Activated T-cell treated with anti-CD3 and anti-CD28 coated beads for 4 hours (primary cell): ENCODE measurements around the gene GLTPD2.

Experiments used
- DNase-seq: peaks from one replicate; pipeline ENCODE4 v3.0.0-alpha.2; 2020

GLTPD2 gene

GRCh38 chr17:4788807-4789700, at the start of gene GLTPD2:
TSS of gene GLTPD2 (plus strand) at chr17:4788964. CDS start at chr17:4789012, 48 bp downstream.
- DNase-seq, result no peak

DNA sequence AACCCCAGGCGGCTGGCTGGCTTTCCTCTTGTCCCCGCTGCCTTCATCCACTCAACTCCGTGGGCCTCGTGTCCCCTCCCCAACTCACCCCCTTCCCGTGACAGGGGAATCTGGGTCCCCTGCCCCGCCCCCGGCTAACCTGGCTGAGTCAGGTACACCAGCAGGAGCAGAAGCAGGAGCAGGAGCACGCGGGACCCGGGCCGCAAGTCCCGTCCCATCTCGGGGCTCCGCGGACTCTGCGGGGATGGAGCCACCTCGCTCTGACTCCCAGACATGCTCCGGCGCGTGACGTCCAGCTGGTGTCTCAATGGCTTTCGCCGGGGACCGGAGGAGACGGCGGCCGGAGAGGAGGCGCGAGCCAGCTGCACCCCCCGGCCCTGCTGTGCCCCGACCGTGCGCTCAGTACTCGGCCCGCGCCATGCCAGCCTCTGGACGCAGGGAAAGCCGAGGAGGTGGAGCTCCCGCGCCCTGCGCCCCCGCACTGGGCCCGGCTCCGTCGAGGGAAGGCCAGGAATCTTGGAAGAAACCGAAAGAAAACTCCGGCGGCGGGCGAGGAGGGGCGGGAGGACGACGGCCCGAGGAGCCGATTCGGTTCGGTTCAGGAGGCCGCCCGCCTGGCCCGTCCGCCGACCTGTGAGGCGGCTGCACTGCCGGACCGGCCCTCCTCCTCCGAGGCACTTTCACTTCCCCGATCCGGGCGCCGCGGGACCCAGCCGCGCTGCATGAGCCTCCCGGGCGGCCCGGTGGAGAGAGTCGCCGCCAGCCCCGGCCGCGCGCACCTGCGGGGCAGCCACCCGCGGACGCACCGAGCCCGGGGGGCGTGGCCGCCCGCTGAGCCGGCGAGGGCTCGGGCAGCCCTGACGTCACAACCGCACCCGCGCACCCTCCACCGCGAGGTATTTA, 49.4 kb upstream of the GLTPD2 start, which contains the start of the genes CXCL16 and ZMYND15:
Gene CXCL16 (minus strand): TSS at position 807 of the 903 bp plus-strand sequence. CDS start 589 bp downstream, at position 218.
Gene ZMYND15 (plus strand): TSS at position 712 of the 903 bp plus-strand sequence. CDS start 716 bp downstream, outside the sequence.
- peak; percentile 46 for DNase-seq

DNA sequence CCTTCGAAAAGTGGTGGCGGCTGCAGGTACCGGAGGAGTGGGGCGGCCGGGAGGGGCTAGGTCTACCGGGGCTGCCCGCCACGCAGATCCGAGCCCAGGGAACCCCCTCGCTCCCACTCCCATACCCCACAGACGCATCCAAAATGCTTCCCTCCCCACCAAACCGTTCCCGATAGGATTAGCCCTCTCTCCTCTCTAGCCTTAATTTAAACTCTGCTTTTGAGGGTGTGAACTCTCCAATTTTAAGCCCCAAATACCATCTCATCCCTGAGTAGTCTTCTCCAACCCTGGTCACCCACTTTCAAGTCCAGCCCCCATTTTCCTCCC, 48.8 kb upstream of the GLTPD2 start:
- no peak for DNase-seq

DNA sequence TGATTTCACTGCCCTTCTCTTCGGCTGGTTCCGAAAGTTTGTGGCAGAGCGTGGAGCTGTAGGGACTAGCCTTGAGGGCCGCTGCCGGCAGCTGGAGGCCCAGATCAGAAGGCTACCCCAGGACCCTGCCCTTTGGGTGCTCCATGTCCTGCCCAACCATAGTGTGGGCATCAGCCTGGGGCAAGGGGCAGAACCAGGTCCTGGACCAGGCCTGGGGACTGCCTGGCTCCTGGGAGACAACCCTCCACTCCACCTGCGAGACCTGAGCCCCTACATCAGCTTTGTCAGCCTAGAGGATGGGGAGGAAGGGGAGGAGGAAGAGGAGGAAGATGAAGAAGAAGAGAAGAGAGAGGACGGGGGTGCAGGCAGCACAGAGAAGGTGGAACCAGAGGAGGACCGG, 48.2 kb upstream of the GLTPD2 start:
- no peak for DNase-seq

DNA sequence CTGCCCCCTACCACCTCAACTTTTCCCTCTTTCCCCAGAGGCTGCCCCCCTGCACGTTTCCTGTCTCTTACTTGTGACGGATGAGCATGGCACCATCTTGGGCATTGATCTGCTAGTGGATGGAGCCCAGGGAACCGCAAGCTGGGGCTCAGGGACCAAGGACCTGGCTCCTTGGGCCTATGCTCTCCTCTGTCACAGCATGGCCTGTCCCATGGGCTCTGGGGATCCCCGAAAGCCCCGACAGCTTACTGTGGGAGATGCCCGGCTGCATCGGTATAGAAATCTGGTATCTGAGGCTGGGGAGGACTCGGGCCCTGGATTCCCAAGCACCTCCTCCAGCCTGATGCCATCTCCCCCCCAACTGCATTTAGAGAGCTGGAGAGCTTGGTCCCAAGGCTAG, 47.2 kb upstream of the GLTPD2 start:
- no peak for DNase-seq

GRCh38 chr17:4742133-4742532, 46.6 kb upstream of the GLTPD2 start:
- DNase-seq, result no peak

DNA sequence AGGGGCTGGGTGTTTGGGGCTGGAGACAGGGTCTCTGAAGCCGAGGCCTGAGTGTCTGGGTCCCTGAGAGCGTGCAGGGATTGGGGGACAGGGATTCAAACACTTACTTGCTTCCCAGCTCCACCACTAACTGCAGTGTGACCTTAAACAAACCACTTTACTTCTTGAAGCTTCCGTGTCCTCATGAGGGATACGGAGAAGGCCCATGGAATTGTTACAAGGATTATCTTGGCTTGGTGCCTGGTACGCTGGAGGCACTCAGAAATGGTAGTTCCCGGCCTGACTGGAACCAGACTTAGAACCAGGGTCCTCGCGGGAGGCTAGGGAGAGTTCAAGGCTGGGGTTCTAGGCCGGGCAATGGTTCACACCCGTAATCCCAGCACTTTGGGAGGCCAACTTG, 46.1 kb upstream of the GLTPD2 start:
- no peak for DNase-seq

GRCh38 chr17:4743216-4743615, 45.5 kb upstream of the GLTPD2 start:
- DNase-seq, result no peak

GRCh38 chr17:4743898-4744297, 44.9 kb upstream of the GLTPD2 start:
- DNase-seq, result no peak

DNA sequence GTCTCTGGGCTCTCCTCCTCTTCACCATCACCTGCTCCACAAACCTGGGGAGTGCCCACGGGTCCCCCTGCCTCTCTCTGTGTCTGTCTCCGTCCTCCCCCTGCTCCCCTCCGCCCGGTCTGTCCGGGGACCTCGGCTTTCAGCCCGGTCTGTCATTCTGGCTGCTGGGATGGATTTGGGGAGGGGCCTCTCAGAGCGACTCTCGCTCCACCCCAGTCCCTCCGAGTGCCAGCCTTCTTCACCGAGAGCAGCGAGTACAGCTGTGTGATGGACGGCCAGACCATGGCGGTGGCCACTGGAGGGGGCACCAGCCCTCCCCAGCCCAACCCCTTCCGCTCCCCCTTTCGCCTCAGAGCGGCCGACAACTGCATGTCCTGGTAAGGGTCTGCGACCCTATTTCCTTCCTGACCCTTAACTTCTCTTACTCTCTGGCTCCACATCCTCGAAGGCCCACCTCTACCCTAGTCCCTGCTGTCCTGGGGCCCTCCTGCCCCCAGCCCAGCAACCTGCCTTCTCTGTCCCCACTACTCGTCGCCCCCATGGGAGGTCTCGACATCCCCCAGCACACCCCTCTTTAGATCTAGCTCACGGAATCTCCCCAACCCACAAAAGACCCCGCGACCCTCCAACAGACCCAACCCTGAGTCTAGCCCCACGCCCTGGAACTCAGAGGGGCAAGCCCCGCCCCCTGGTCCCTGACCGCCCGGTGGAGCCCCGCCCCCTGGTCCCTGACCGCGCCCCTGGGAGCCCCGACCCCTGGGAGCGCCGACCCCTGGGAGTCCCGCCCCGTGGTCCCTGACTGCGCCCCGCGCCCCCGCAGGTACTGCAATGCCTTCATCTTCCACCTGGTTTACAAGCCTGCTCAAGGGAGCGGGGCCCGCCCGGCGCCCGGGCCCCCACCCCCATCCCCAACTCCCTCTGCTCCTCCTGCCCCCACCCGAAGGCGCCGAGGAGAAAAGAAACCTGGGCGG, 43.5 kb upstream of the GLTPD2 start:
- no peak for DNase-seq

DNA sequence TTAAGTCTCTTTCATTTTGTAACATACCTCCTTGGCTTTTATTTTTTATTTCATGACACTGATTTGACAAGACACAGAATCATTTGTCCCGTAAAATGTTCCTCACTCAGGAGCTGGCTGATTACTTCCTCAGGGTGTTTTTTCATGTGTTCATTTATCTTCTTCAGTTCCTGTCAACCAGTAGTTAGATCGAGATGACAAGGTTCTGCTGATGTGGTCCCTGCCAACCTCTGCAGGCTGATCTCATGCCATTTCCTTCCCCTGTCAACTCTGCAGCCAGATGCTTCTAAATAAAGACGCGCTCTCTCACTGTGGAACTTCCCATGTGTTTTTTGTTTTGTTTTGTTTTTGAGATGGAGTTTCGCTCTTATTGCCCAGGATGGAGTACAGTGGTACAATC, 40.9 kb upstream of the GLTPD2 start:
- no peak for DNase-seq

DNA sequence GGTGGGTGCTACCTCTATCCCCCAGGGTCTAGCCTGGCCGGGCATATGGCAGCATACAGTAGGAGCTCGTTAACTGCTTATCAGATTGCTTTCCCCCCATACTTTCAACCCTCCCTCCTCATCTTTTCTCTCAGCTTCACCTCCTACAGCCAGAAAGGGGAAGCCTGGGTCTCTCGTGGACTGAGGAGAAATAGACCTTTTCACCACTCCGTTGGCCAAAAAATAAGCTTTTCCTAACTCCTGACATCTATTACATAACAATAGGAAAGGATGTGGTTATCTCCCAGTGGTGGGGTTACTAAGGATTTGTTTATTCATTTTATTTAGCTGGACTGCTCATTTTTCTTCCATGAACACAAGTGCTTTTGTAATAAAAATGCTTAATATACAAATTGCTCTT, 40.1 kb upstream of the GLTPD2 start:
- no peak for DNase-seq

GRCh38 chr17:4750606-4751005, 38.2 kb upstream of the GLTPD2 start:
- DNase-seq, result no peak

DNA sequence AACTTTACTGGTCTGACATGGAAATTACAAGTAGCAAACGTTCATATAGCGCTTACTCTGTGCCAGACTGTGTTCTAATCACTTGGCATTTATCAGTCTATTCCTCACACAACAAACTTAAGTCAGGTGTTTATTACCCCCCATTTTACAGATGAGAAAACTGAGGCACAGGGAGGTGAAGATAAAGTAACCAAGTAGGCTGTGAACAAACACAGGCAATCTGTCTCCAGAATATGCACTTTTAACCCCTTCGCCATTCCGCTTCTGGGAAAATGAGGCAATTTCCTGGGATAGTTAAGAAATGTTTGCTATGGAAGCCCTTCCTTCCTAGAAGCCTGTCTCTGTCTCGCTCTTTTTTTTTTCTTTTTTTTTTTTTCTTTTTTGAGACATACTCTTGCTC, 36.8 kb upstream of the GLTPD2 start:
- DNase-seq, result no peak

- DNase-seq, result no peak
Measured at GRCh38 chr17:4753392-4753791, 35.4 kb upstream of the GLTPD2 start.

DNA sequence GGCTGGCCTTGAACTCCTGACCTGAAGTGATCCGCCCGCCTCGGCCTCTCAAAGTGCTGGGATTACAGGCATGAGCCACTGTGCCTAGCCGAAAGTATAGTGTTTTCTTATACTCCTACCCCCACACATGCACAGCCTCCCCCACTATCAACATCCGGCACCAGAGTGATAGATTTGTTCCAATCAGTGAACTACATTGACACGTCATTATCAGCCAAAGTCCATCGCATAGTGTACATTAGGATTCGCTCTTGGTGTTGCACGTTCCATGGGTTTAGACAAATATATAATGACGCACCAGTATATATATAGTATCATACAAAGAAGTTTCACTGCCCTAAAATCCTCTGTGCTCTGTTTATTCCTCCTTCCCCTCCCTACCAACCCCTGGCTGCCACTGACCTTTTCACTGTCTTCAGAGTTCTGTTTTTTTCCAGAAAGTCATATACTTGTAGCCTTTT, 29.0 kb upstream of the GLTPD2 start:
- no peak for DNase-seq

GRCh38 chr17:4764595-4764994, 24.2 kb upstream of the GLTPD2 start:
- DNase-seq, result no peak

DNA sequence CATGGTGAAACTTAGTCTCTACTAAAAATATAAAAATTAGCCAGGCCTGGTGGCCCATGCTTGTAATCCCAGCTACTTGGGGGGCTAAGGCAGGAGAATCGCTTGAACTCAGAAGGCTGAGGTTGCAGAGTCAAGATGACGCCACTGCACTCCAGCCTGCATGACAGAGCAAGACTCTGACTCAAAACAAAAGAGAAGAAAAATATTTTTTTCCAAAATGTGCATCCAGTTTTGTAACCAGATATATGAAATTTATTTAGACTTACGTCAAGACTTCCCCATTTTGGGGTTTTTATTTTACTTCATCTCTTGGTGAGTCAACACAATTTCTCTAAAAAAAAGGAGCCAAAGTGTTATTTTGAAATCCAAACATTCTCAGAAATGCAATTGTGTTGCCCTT, 22.6 kb upstream of the GLTPD2 start:
- DNase-seq, result no peak

GRCh38 chr17:4766723-4767122, 22.0 kb upstream of the GLTPD2 start:
- DNase-seq, result no peak

DNA sequence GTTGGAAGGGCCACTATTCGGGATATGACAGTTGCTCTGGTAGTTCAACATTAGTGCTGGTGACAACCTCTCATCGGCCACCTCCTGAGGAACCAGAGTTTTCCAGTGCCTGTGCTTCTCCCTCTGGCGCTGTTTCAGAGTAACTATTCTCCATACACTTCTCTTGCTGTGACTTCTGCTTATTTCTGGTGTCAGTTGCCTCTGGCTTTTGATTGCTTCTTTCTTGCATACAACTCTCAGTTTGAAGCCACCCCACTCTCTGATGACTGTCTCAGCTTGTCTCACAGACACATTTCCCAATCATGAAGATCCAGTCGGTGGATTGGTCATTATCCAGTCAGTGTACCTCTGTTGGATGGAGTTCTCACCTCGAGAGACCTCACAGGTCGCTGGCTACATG, 20.5 kb upstream of the GLTPD2 start:
- no peak for DNase-seq

DNA sequence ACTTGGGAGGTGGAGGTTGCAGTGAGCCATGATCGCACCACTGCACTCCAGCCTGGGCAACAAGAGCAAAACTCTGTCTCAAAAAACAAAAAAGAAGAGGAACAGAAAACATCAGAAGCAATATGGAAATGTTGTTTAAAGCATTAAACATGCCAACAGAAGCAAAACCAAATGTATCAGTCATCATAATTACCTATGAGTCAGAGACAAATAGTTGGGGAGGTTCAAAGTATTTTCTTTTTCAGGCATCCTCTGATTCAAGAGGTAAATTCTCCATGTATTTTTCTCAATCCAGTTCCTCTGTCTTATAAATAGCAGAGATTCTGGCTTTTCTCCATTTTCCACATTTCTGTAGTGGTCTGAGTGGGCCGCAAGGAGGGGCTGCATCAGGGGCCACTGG, 19.1 kb upstream of the GLTPD2 start:
- no peak for DNase-seq

DNA sequence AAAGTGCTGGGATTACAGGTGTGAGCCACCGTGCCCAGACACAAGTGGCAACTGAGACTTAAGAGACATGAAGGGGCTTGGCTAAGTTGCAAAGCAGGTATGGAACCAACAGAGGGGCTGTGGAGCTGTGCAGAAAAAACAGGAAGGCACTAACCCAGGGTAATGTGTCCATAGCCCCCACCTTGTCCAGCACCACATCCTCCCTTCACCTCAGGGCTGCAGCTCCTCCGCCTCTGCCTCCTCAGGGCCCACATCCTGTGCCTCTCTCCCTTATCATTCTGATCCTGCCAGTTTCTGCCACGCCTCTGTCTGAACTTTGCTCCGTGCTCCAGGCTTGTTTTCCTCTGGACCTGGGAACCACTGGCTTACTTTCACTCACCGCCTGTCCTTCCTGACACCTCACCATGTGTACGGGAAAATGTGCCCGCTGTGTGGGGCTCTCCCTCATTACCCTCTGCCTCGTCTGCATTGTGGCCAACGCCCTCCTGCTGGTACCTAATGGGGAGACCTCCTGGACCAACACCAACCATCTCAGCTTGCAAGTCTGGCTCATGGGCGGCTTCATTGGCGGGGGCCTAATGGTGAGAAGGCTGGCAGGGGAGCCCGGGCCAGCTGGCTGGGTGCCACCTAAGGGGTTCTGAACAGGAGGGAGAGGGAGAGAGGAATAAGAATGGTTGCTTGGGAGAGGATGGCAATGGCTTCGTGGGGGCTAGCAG, 17.1 kb upstream of the GLTPD2 start, which contains the start of gene TM4SF5:
Gene TM4SF5 (plus strand): TSS at position 368 of the 716 bp plus-strand sequence. CDS start 37 bp downstream, at position 405.
- no peak for DNase-seq
